ENCODE results near the gene RPL35A. TPM values are rescaled to one million over a fixed set of nuclear protein-coding genes. Genes with fewer than 3 reads are reported as not detected.

RPL35A gene
- total and polyA plus RNA-seq, 9 of the 15 experiments (the other 6 are each of a cell fraction or from before 2014, with no cell fraction given), result 1,475 to 2,942 (median 2,367) TPM

GRCh38 chr3:197936819-197937384, 13.1 kb upstream of the RPL35A start:
- Histone ChIP-seq H4K20me1 (replicated peaks; ENCODE audit: control insufficient read depth, insufficient read depth, low read length) (no peaks in the 10 kb centered on the region), H3K4me2 (ENCODE audit: insufficient read depth, low read length) (no peak overlapping the region), H3K9me3 (replicated peaks; ENCODE audit: control insufficient read depth, insufficient read depth, low read depth, low read length) (no peaks in the 10 kb centered on the region), H3K9me1 (ENCODE audit: control insufficient read depth, insufficient read depth, low read length) (no peaks in the 10 kb centered on the region), H2AFZ (ENCODE audit: low read depth, low read length) (no peak overlapping the region), H3K9ac (ENCODE audit: insufficient read depth in 1 of 2, low read depth in 2 of 2, low read length in 2 of 2) (no peak overlapping the region), H3K4me3 (no peak overlapping the region), H3K27me3 (ENCODE audit: control insufficient read depth in 2 of 2, insufficient read depth in 2 of 2, low read length in 2 of 2) (no peaks in the 10 kb centered on the region), H3K27ac (ENCODE audit: extremely low read depth, low read depth, low read length) (no peak overlapping the region), H3K4me1 (replicated peaks in 1 of 2; ENCODE audit: control insufficient read depth in 2 of 2, insufficient read depth in 2 of 2, low read length in 2 of 2) (peaks cover 0 to 3% of the 10 kb centered on the region in 2 experiments; a peak in 3 of 5 replicates), H3K36me3 (ENCODE audit: control insufficient read depth, insufficient read depth, low read length) (no peaks in the 10 kb centered on the region), H3K79me2 (ENCODE audit: control insufficient read depth, insufficient read depth, low read length) (no peaks in the 10 kb centered on the region)
- ChIA-PET CTCF (ENCODE audit: low intra/inter-chr PET ratio) (no interaction called here), POLR2A (interaction anchor here (0.8 to 2.2 kb wide), 4 partner anchors 9 to 45 kb away, joined by 3 to 6 read pairs (median 3); no protein-coding TSS in a partner anchor)
- in situ Hi-C loops (cut with MboI) (no loop called here), intact Hi-C loops (cut with micrococcal nuclease) (no loop called here)
- FAIRE-seq, result no peak
- no TSS peak for BruUV-seq (replicated peaks)
- DNase-seq (ENCODE audit: extremely low read depth in 1 of 4, low spot score in 3 of 4), result no peak
- no peak for ATAC-seq
- 61% methylated on average over 15 of the region's 15 CpGs for WGBS (ENCODE audit: insufficient coverage, low coverage, missing lambda C conversion rate)
- TF ChIP-seq RBFOX2 (IDR thresholded peaks at IDR 0.05; ENCODE audit: low read depth, low read length) (no peak), NONO (IDR thresholded peaks at IDR 0.05; ENCODE audit: low read depth in 2 of 2, low read length in 1 of 2) (no peak), CREB3 (tag; conservative IDR thresholded peaks at IDR 0.05; ENCODE audit: low read depth) (no peak), ELK1 (CRISPR knock-in tag; IDR thresholded peaks at IDR 0.05) (no peak), ESRRB (CRISPR knock-in tag; IDR thresholded peaks at IDR 0.05; ENCODE audit: borderline replicate concordance) (no peak), HES1 (IDR thresholded peaks at IDR 0.05; ENCODE audit: low read depth) (no peak), CUX1 (CRISPR knock-in tag; IDR thresholded peaks at IDR 0.05) (no peak), ILK (tag; IDR thresholded peaks at IDR 0.05; ENCODE audit: borderline replicate concordance, low read depth) (no peak), MEIS2 (IDR thresholded peaks at IDR 0.05; ENCODE audit: partially characterized antibody) (no peak), PHB2 (IDR thresholded peaks at IDR 0.05; ENCODE audit: low read depth) (no peak), ARID1B (IDR thresholded peaks at IDR 0.05) (no peak), MTA3 (IDR thresholded peaks at IDR 0.05; ENCODE audit: borderline replicate concordance) (no peak), ETV1 (tag; conservative IDR thresholded peaks at IDR 0.05; ENCODE audit: low read depth) (no peak), ZKSCAN8 (CRISPR knock-in tag; IDR thresholded peaks at IDR 0.05) (no peak)

All from K562 (cell line).